ENCODE measurements around the gene TNF.
"Not testable (repeated sequence)": the region's sequence is repeated elsewhere in the genome, so short reads cannot be mapped to it uniquely, and the experiment has no call there.

Gene TNF

GRCh38 chr6:31545291-31545690 is 30.1 kb upstream of the TNF start:
- DNase-seq, result no peak

- peak; percentile 92 for DNase-seq
Measured at GRCh38 chr6:31546339-31546957, 28.9 kb upstream of the TNF start, which contains the start of gene ATP6V1G2. Gene ATP6V1G2 (minus strand): TSS chr6:31546608. CDS start chr6:31546559, 49 bp downstream.

- DNase-seq, result peak; percentile 98
Measured at GRCh38 chr6:31546958-31547726, 28.2 kb upstream of the TNF start, which contains the start of gene NFKBIL1. Gene NFKBIL1 (plus strand): TSS chr6:31547608. CDS start chr6:31547695, 87 bp downstream.

GRCh38 chr6:31547727-31548543 is 27.4 kb upstream of the TNF start:
- no peak for DNase-seq

- no peak for DNase-seq
Measured at GRCh38 chr6:31548544-31548873, 26.9 kb upstream of the TNF start.

GRCh38 chr6:31551371-31551770 is 24.0 kb upstream of the TNF start:
- not testable (repeated sequence) for DNase-seq

GRCh38 chr6:31556307-31556706 is 19.1 kb upstream of the TNF start:
- DNase-seq, result no peak

GRCh38 chr6:31557443-31558317 is 17.7 kb upstream of the TNF start:
- DNase-seq, result no peak

- DNase-seq, result no peak
Measured at GRCh38 chr6:31558318-31558625, 17.1 kb upstream of the TNF start.

GRCh38 chr6:31558631-31559500 is 16.5 kb upstream of the TNF start:
- no peak for DNase-seq

- DNase-seq, result no peak
Measured at GRCh38 chr6:31559606-31559957, 15.8 kb upstream of the TNF start.

- DNase-seq, result no peak
Measured at GRCh38 chr6:31559958-31560696, 15.2 kb upstream of the TNF start.

GRCh38 chr6:31560697-31561058 is 14.7 kb upstream of the TNF start:
- DNase-seq, result no peak

GRCh38 chr6:31567531-31568370 is 7.6 kb upstream of the TNF start:
- no peak for DNase-seq

GRCh38 chr6:31568537-31568961 is 6.8 kb upstream of the TNF start:
- no peak for DNase-seq

- DNase-seq, result no peak
Measured at GRCh38 chr6:31569861-31570536, 5.4 kb upstream of the TNF start.

- no peak for DNase-seq
Measured at GRCh38 chr6:31572041-31572911, 3.1 kb upstream of the TNF start, which contains the start of gene LTA. Gene LTA (plus strand): TSS chr6:31572289. CDS start chr6:31572743, 454 bp downstream.
